Stimulated activated CD4-positive, alpha-beta T cell treated with anti-CD3 and anti-CD28 coated beads, Interleukin-4, amount 100 ng/mL, for 24 hours (primary cell): Measurements from ENCODE around the gene PNKP.

Source experiments
- DNase-seq: peaks from one replicate; pipeline ENCODE4 v3.0.0-alpha.2; 2020

The PNKP gene

DNA sequence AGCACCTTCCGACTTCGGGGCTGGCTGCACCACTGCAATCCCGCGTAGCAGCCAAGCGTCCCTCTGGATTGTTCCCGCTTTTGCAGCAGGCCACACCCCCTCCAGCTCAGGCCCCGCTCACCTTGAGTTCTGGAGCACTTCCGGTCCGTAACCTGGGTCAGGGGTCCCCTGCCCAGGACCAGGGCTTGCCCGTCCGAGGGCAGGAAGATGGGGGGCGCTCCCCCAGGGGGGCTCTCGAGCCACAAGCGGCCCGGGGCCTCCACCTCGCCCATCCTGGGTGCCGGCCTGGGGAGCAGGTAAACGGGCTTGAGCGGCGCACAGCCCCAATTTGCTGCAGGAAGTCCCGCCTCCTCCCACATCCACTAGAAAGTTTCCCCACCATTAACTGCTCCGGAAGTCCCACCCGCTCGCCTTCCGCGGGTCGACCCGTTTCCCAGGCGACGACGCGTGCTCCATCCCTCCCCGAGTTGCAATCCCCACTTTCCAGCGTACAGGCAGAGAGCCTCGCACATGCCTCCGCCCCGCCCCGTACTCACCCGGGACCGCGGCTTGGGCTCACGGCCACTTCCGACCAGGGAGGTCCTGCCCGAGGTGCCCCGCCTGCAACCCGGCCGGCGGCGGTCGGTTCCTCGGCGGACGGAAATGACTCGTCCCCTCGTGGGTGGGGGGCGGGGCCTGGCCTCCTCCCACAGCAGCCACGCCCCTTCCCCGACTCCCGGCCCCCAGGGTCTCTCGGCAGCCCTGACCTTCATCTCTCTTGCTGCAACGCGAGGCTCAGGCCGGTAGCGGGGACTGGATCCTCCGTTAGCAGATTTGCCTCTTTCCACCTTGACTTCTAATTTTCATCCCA, at the start of gene PNKP:
TSS of gene PNKP (minus strand) at position 644 of the 850 bp plus-strand sequence. CDS start at position 272, 372 bp downstream.
- peak; percentile 87 for DNase-seq

DNA sequence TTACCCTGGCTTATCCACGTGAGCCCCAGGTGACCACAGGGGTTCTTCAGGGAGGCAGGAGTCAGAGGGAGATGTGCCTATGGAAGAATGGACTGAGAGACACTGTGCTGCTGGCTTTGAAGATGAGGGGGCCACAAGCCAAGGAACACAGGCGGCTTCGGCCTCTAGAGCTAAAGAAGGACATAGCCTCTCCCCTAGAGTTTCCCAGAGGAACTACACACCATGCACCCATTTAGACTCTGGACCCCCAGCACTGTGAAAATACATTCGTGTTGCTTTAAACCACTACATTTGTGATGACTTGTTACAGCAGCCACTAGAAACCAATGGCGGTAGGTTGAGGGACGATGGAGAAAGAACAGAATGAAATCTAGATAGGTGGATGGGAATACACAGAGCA, 47.9 kb upstream of the PNKP start:
- no peak for DNase-seq

DNA sequence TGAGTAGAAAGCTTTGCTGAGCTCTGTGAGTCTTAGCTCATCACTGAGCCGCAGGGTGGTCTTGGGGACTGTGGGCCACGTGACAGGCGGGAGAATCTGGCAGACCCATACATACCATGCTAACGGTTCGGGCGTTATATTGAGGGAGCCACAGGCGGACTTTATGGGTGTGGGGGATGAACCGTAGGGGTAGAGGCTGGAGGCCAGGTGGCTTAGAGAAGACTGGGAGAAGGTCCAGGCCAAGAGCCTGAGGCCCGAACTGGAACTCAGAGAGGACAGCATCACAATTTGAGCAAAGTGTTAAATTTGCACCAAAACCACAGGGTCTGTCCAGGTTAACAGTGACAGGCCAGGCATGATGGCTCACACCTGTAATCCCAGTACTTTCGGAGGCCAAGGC, 46.3 kb upstream of the PNKP start:
- no peak for DNase-seq

DNA sequence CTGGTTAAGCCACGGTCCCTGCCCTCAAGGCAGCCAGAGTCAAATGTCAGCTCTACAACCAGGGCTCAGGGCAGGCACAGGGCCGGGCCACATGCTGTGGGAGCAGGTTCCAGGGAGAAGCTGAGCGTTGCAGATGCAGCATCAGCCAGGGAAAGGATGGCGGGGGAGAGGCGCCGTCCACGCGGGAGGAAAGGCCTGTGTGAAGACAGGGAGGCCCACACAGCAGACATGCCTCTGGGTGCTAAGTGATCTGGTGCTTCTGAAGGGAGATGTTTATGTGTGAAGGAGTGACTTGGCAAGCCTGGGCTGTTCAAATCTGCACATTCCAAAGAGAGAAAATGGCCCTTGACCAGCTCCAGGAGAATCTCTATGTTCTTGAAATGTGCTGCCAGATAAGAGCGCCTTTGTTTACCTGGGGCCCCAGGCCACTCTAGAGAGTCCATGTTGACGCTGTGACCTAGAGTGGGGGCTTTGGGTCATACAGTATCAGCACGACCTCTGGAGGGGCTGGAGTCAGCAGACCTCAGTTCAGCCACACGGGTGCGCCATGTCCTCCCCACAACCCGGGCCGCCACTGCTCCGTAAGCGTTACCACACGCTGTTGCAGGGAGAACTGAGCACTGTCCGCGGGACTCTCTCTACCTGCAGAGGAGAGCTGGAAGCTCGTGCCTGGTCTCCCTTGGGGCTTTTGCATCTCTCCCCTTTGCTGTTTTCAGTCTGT, 45.7 kb upstream of the PNKP start:
- no peak for DNase-seq

DNA sequence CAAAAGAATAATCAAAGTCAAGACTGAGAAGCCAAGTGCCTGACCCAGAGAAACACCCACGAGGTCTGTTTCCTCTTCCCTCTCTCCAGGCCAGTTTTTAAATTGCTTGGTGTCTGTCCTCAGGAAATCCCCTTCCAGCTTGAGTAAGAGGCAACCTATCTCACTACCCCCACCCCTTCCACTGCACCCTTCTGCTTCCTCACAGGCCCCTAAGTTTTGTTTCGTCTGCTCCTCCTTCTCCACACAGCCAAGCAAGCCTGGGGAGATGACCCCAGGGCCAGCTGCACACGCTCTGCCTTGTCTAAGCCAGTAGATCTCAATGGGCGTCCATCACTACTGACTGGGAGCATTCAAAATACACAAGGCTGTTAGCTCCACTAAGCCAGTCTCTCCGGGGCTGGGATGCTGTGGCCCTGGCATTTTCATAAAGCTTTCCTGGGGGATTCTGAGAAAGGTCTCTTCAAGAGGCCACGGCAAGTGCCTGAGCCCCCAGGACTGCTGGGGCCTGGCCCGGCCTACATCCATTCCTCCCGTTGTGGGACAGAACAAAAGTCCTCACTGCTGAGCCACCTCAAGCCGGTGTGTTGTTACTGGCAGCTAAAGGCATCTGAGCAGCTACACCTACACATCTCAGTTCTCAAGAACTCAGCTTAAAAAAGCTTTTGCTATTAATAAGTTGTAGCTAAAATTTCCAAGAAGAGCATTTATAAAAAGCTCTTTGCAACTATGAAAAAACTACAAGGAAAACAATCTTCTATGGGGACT, 44.2 kb upstream of the PNKP start:
- DNase-seq: peak; percentile 47

DNA sequence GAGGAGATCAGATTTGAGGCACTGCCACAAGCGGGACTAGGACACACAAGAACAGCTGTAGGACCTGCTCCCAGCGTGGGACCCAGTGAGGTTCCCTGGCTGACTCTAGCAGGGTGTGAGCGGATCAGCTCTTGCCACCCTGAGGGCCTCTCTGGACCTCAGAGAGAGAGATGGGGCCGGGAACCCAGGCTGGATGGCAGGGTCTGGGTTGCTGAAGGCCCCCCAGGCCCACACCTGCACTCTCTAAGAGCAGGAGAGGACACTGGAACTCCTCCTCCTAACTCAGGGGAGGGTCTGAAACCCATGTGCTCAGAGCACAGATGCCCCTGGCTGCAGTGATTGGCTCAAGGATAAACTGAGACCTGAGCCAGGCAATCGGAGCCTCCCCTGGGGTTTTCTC, 42.8 kb upstream of the PNKP start:
- no peak for DNase-seq

DNA sequence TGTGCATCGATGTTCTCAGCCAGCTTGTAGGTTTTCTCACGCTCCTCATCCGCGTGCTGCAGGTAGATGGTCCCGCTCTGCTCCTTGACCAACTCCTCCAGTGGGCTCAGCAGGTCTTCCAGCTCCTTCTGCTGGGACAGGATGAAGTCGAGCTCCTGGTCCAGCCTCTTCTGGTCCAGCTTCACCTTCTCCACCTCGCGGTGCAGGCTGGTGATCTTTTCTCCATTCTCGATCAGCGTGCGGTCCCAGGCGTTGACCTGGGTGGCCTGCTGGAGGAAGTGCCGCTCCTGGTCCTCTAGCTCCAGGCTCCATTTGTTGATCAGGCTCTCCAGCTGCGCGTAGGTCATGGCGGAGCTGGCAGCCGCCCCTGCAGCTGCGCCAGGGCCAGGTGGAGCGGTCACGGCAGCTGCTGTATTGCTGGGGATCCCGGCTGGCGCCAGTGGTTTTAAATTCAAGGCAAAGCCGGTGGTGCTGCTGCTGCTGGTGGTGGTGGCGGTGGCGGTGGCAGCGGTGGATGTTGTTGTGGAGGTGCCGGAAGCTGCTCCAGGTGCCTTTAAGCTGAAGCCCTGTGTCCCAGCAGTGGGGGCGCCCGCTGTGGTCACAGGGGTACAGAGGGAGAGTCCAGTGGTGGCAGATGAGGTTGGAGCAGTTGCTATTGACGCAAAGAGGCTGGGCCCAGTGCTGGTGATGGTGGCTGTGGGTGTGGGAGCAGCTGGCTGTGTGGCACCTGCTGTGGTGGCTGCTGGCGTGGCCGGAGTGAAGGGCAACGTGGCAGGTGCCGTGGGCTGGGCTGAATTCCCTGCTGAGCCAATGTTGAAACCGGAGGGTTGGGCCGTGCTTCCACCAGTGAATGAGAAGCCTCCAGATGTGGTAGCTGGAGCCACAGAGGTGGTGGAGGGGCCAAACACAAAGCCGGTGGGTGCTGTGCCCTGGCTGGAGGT, 41.4 kb upstream of the PNKP start:
- DNase-seq: no peak

DNA sequence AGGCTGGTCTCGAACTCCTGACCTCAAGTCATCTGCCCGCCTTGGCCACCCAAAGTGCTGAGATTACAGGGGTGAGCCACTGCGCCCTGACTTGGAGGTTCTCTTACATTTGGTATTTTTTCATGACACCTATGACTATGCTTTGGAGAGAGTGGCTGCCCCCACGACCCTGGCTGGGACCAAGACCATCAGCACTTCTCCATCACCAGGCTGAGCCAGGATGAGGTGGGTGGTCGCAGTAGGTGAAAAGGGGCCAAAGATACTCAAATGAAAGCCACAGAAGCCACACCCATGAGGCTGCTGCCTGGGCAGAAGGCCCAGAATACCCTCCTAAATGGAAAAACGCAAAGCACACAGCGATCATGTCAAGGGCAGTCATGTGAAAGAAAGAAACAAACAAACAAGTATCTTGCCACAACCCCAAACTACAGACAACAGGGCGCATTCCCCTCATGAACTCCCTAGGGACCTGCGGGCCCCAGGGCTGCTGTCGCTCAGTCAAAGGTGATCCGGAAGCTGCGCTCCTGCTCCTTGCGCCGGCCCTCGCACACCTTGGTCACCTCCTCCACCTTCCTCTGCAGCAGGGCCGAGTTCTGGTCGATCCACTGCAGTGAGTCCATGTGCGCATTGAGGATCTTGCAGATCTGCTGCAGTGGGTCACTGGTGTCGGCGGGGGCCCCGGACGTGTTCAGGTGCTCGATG, 40.5 kb upstream of the PNKP start:
- DNase-seq: no peak

DNA sequence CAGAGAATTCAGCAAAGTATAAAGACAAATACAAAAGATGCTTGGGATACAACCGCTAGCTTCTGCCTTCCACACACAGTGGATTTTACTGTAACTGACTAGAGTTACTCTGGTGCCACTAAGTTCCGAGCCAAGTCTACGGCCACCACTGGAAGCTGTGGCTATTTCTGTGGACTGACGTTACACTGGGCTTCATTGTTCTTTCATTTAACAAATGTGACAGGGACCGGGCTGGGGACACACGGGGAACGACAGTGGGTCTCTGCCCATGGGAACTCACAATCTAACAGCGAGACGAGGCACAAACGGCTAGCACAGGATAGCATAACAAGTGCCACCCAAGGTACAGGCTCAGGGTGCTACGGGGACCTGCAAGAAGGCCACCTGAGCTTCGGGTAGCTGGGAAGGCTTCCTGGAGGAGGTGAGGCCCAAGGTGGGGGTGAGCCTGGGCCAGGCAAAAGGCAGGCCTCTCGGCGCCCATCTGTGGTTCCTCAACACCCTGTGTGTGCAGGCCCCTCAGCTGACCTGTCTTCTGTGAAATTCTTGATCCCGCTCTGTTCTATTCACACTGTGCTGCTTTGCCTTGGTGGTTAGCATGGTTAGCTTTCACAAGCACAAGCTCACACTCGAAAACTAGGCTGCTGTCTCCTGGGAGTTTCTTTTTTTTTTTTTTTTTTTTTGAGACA, 39.6 kb upstream of the PNKP start:
- no peak for DNase-seq

DNA sequence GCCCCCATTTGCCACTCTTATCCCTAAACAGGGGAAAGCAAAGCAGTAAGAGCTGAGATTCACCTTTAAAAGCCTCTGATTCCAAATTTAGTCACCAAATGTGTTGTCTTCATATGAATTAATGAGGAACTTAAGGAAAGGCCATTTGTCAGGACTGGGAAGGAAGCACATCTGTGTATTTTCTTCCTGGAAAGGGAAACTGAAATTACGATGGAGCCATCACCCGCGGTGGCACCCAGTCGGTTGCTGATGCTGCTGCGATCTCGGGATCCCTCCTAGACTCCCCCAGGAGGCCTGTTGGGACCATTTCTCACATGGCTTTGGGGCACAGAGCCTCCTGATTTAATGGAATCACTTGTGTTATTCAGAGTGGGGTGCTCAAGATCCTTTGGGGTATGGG, 36.8 kb upstream of the PNKP start:
- no peak for DNase-seq

DNA sequence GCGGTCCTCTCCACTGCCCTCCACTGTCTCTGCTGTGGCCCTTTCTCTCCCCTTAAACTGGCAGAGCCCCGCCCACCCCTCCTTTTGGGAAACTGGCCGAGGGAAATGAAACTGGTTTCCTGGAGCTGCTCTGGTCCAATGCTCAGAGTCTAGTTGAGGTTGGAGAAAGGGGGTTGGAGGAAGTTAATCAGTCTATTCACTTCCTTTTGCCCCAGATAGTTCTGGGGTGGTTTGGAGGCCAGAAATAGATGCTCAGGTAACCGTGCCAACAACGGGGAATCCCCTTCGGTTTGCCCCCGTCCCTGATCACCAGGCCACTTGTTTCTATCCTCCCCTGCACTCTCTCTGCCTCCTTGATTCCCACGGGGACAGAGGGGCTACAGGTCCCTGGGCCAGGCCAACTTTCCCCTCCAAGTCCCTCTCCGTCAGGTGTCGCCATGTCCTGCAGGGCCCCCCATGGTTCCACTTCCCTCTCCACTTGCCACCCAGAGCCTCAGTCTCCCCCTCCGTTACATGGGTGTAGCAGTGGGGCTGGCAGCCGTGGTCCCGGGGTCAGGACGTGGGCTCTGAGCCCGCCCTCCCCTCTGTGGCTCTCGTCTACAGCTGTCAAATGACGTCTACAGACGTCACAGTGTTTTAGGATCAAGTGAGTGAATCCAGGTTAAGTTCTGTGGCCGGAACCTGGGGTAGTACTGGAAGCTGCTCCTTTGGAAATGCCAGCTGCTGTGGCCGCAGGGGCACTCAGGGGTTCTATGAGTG, 29.7 kb upstream of the PNKP start, which contains the start of gene IL4I1:
TSS of gene IL4I1 (minus strand) at position 25 of the 759 bp plus-strand sequence. CDS start 727 bp downstream, outside the sequence.
- DNase-seq: peak; percentile 66

DNA sequence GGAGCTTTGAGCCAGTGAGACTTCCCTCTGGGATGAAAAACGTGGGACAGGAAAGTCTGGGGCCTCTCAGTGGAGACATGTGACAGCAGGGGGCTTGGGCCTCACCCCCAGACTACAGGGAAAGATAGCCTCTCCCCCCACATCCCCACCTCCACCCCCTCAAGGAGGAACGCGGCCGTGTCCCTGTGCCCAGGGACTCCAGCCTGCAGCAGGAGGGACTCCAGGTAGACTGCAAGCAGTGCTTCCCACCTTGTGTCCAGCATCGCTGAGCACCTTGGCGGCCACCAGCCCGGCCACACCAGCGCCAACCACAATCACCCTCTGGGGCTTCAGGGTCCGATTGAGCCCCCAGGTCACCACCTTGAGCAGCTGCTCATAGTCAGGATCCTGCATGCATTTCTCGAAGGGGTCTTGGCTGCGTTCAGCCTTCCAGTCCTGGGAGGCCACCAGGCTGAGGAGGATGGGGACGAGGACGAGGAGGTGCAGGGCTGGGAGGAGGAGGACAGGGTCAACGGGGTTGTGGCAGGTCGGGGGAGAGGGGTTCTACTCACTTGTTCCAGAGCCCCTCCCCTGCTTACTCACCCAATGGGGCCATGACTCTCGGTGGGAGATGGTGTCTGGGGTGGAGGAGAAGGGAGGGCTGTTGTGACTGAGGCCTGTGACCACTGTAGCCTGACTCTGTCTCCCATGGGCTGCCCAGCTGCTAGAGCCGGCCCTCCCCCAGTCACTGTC, 28.4 kb upstream of the PNKP start:
- DNase-seq: no peak

DNA sequence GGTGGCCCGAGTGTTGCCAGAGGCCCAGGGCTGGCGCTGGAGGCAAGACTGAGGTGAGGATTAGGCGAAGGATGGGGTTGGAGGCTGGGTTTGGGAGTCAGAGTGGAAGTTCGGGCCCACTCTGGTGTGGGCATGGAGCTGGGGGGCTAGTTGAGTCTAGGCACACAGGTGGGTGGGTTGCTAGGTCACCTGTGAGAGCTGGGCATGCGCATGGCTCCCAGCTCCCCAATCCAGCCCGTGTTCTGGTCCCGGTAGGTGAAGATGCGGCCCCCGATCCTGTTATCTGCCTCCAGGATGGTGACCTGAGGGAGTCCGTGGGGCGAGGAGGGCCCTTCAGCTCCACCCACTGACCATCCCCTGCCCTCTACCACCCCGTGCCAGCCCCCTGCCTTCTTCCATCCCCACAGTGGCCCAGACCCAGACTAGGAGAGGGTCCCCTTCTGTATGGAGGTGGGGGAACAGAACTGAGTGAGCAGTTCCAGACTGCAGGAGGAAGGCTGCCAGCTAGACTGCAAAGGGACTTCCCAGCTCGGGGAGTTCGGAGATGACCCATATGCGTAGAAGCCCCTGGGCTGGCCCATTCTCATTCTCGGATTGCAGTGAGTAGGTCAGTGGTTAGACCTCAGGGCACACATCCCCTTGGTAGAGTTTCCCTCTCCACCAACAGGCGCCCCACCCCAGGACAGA, 27.6 kb upstream of the PNKP start:
- DNase-seq: peak; percentile 61

DNA sequence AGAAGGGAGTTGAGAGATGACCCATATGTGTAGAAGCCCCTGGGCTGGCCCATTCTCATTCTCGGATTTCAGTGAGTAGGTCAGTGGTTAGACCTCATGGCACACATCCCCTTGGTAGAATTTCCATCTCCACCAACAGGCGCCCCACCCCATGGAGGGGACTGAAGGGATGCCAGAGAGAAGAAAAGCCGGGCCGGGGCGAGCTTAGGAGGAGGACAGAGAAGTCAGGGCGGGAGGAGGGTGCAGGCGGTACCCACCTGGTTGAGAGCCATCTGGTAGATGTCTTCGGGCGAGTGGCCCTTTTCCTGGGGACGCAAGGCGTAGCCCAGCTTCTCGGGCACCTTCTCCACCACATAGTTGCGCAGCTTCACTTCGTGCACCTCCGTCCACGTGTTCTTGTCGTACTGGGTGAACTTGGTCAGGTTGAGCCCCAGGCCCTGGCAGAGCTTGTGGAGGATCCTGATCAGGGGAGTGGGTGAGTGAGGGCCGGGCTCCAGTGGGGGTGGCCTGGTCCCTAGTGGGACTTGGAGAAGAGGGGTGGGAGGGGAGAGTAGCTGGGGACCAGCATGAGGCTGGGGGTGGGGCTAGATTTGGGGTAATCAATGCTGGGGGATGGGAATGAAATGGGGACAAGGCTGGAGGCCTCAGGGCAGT, 26.8 kb upstream of the PNKP start:
- DNase-seq: no peak

DNA sequence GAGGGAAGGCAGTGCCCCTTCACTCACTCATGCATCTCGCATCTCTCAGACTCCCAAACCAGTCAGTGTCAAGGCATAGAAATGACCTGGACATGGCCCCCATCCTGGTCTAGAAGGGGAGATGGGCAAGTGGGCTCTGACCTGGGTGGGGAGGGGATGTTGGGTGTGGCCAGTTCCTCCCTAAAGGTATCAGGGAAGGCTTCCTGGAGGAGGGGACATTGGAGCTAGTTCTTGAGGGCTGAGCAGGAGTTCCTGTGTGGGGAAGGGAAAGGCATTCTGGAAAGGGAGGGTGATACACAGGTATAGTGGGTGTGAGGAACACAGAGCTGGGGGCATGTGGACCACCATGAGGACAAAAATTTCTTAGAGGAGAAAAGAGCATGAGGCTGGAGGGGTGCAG, 25.3 kb upstream of the PNKP start:
- DNase-seq: no peak

DNA sequence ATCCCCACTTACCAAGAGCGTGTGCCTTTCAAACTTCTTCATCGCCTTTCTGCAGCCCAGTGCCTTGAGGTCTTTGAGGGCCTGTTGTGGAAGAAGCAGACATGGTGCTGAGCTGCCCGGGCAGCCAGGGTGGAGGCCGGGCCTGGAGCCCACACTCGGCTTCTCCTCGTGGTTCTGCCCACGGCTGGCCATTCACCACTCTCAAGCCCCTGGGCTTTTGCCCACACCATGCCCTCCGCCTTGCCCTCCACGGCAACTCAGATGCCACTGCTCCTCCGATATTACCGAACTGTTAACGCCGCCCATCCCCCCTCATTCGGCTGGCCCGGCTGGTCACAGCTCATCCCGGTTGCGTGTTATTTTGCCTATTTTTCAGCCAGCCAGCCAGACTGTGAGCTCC, 24.0 kb upstream of the PNKP start:
- DNase-seq: no peak

DNA sequence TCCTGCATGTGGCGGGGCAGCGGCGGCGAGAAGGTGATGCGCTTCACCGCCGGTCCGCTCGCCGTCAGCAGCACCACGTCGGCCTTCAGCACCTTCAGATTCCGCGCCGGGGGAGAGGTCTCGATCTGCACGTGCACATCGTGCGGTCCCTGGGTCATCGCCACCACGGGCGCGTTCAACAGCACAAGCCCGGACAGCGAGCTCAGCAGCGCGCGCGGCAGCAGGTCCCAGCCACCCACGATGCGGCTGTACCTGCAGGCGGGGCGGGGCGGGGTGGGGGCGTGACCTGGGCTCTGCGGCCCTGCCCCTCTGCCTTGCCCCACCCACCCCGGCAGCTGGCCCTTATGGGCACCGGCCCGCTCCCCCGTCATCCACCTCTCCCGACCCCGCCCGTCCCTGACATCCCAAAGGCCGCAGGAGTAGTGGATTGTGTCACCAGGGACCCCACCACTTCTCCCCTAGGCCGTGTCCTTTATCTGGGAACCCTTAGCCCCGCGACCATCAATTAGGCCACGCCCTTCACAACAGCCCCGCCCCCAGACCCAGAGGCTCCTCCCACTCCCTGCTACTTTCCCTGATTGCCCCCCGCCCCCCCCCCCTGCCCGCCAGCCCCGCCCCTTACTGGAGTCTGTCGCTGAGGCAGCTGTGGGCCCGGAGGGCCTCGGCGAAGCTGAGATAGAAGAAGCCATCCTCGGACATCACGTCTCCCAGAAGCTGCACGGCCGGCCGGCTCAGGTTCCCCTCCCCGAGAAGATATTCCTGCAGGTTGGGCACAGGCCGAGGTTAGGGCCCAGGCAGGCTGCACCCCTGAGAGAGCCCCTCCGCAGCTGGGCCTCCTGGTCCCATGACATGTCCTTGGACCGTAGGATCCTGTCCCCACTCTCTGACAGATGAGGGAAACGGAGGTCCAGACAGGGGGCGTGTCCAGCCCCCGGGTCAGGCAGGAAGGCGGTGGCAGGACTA, 23.3 kb upstream of the PNKP start:
- DNase-seq: peak; percentile 58
